ENCODE measurements around the gene UBE2V1.

DNA sequence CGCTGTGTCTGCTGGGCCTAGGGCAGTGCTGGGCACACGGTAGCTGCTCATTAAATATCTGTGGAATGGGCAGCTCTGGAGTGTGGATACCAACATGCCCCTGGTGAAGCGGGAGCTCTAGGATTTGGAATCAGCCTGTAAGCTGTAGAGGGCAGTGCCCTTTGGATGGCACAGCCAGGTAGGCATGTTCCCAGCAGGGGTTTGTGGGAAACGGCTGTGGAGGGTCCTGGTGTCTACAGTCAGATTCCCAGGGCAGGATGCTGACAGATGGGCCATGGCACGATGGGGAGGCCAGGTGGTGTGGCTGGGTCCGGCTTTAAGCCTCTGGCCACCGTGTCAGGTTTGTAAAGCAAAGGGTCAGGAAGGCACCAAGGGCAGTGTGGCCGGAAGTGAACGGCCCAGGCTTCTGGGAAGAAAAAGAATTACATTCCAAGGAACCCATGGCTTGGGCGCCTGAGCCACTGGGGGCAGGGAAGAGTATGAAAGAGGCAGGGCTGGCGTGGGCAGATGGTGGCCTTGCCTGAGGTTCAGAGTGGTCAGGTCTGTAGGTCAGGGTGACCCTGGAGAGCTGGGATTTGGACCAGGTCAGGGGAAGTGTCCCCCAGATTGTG is 44.8 kb downstream of the UBE2V1 start:
- TF ChIP-seq, protein P1, sequence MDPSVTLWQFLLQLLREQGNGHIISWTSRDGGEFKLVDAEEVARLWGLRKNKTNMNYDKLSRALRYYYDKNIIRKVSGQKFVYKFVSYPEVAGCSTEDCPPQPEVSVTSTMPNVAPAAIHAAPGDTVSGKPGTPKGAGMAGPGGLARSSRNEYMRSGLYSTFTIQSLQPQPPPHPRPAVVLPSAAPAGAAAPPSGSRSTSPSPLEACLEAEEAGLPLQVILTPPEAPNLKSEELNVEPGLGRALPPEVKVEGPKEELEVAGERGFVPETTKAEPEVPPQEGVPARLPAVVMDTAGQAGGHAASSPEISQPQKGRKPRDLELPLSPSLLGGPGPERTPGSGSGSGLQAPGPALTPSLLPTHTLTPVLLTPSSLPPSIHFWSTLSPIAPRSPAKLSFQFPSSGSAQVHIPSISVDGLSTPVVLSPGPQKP (IDR thresholded peaks at IDR 0.05; ENCODE audit: low read depth, low read length), result no peak
- TF ChIP-seq PHF8 (IDR thresholded peaks at IDR 0.05; ENCODE audit: borderline replicate concordance, low read depth), result no peak
- TF ChIP-seq, protein P2, sequence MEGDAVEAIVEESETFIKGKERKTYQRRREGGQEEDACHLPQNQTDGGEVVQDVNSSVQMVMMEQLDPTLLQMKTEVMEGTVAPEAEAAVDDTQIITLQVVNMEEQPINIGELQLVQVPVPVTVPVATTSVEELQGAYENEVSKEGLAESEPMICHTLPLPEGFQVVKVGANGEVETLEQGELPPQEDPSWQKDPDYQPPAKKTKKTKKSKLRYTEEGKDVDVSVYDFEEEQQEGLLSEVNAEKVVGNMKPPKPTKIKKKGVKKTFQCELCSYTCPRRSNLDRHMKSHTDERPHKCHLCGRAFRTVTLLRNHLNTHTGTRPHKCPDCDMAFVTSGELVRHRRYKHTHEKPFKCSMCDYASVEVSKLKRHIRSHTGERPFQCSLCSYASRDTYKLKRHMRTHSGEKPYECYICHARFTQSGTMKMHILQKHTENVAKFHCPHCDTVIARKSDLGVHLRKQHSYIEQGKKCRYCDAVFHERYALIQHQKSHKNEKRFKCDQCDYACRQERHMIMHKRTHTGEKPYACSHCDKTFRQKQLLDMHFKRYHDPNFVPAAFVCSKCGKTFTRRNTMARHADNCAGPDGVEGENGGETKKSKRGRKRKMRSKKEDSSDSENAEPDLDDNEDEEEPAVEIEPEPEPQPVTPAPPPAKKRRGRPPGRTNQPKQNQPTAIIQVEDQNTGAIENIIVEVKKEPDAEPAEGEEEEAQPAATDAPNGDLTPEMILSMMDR (IDR thresholded peaks at IDR 0.05), result no peak
- no peak for TF ChIP-seq POLR2A (IDR thresholded peaks at IDR 0.05; ENCODE audit: low read length)
- TF ChIP-seq HOXB13 (CRISPR knock-in tag; IDR thresholded peaks at IDR 0.05; ENCODE audit: low read depth), result no peak
- TF ChIP-seq REST (IDR thresholded peaks at IDR 0.05), result no peak
- TF ChIP-seq ZSCAN20 (CRISPR knock-in tag; IDR thresholded peaks at IDR 0.05), result no peak
- TF ChIP-seq POLR2AphosphoS2 (conservative IDR thresholded peaks at IDR 0.05; ENCODE audit: low read length), result no peak
- TF ChIP-seq SMC3 (IDR thresholded peaks at IDR 0.05), result no peak
- TF ChIP-seq, protein P3, sequence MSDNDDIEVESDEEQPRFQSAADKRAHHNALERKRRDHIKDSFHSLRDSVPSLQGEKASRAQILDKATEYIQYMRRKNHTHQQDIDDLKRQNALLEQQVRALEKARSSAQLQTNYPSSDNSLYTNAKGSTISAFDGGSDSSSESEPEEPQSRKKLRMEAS (IDR thresholded peaks at IDR 0.05), result no peak
- TF ChIP-seq ESRRA (IDR thresholded peaks at IDR 0.05; ENCODE audit: borderline replicate concordance, low read length), result no peak
